Sigmoid colon (tissue), 3 donors: ENCODE measurements around the gene KLRD1.

Experiments
- POLR2A ChIP-seq, 2 donors: fragments of 450-650 bp; IDR thresholded peaks; one replicate each; pipeline ENCODE4 v1.6.1; 2016; ENCODE audit warnings: antibody characterized with exemption in 2 of 2, mild to moderate bottlenecking in 2 of 2, moderate library complexity in 2 of 2
- TF ChIP-seq, protein P1 (sequence below), 4 experiments: fragments of 450-650 bp in 3 of 4; fragments of 200-600 bp in 1 of 4; IDR thresholded peaks; one replicate each; pipeline ENCODE4 v1.5.1; 2016 to 2019; ENCODE audit warnings: antibody characterized with exemption in 4 of 4, mild to moderate bottlenecking in 3 of 4, moderate library complexity in 2 of 4

DNA sequence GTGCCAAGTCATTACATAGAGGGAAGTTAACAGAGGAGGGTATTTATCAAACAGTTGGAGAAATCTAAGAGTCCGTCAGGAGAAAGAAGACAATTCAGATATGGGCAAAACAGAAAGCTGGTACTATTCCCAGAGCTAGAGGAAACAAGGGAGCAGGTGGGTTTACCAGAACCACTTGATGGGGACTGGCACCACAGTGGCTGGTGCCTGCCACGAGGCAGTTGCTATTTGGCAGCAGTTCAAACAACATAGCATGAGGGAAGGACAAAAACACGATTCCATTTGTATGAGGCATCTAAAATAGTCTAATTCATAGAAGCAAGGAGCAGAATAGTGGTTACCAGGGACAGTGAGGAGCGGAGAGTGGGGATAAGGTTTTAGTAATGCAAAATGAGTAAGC lies 24.6 kb upstream of the KLRD1 start:
- no peak for TF ChIP-seq POLR2A (IDR thresholded peaks at IDR 0.05)
- TF ChIP-seq, protein P1, sequence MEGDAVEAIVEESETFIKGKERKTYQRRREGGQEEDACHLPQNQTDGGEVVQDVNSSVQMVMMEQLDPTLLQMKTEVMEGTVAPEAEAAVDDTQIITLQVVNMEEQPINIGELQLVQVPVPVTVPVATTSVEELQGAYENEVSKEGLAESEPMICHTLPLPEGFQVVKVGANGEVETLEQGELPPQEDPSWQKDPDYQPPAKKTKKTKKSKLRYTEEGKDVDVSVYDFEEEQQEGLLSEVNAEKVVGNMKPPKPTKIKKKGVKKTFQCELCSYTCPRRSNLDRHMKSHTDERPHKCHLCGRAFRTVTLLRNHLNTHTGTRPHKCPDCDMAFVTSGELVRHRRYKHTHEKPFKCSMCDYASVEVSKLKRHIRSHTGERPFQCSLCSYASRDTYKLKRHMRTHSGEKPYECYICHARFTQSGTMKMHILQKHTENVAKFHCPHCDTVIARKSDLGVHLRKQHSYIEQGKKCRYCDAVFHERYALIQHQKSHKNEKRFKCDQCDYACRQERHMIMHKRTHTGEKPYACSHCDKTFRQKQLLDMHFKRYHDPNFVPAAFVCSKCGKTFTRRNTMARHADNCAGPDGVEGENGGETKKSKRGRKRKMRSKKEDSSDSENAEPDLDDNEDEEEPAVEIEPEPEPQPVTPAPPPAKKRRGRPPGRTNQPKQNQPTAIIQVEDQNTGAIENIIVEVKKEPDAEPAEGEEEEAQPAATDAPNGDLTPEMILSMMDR (IDR thresholded peaks at IDR 0.05) = no peak
